ENCODE results near the gene WNT8A. TPM values are rescaled to one million over a fixed set of nuclear protein-coding genes. Genes with fewer than 3 reads are reported as not detected.

WNT8A gene
- total RNA-seq, 1 donor from 2014 or later = not detected

DNA sequence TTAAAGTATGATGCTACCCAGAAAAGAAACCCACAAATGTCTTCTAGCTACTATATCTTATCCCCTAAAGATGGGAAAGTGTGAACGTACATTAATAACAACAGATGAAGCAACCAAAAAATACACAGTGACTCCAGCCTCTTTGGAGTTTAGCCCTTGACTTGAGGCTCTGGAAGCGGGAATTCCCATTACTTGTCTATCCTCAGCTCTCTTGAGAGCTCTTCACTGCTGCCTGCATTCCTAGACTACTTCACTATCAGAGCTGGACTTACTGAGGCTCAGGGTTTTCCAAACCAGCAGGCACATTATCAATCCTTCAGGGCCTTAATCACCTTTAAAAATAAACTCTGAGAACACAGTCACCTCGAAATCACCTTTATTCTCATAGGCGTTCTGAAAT, 56.4 kb downstream of the WNT8A start:
- Mint-ChIP-seq H3K36me3 (ENCODE audit: low read depth, unreplicated experiment) (no peaks in the 10 kb centered on the region), H3K27me3 (ENCODE audit: low read depth, unreplicated experiment) (no peaks in the 10 kb centered on the region), H3K4me1 (ENCODE audit: low read depth, unreplicated experiment) (no peaks in the 10 kb centered on the region), H3K9me3 (ENCODE audit: unreplicated experiment) (no peaks in the 10 kb centered on the region), H3K4me3 (ENCODE audit: unreplicated experiment) (no peak overlapping the region), H3K27ac (ENCODE audit: unreplicated experiment) (no peak overlapping the region)
- H3K9ac ChIP-seq (ENCODE audit: low read length) = no peak overlapping the region
- no peaks in the 10 kb centered on the region for H3K79me2 ChIP-seq (ENCODE audit: insufficient read depth, low read length)
- no peaks in the 10 kb centered on the region for H3K36me3 ChIP-seq (ENCODE audit: insufficient read depth, low read length)
- no peak overlapping the region for H3K4me3 ChIP-seq (ENCODE audit: insufficient read depth, low read depth, low read length)
- H3K9me3 ChIP-seq (ENCODE audit: insufficient read depth, low read depth, low read length) = no peaks in the 10 kb centered on the region
- H2AFZ ChIP-seq (ENCODE audit: low read depth, low read length) = no peak overlapping the region
- no peak overlapping the region for H3K4me2 ChIP-seq (ENCODE audit: low read length)
- peaks cover 4% of the 10 kb centered on the region for H3K4me1 ChIP-seq (ENCODE audit: insufficient read depth, low read length)
- no peak for FAIRE-seq
- DNase-seq (ENCODE audit: low read depth) = no peak
- TF ChIP-seq CTCF (IDR thresholded peaks at IDR 0.05; ENCODE audit: insufficient read depth, low read depth, low read length) (no peak), EZH2 (IDR thresholded peaks at IDR 0.05; ENCODE audit: insufficient read depth, low read length) (no peak)
- H3K27me3 ChIP-seq (ENCODE audit: insufficient read depth, low read length) = no peaks in the 10 kb centered on the region
- no peak overlapping the region for H3K27ac ChIP-seq (ENCODE audit: low read depth, low read length)
- H4K20me1 ChIP-seq (ENCODE audit: insufficient read depth, low read length) = no peaks in the 10 kb centered on the region

Other genes with a start within 250 kb of the WNT8A start
- gene MYOT, start 216.2 kb upstream of the WNT8A start, total RNA-seq = not detected in 2 replicates
- gene PKD2L2, start 194.6 kb upstream of the WNT8A start, total RNA-seq = not detected in 2 replicates
- 25.3 and 32.0 TPM in 2 replicates for gene FAM13B, start 51.0 kb upstream of the WNT8A start, total RNA-seq
- gene NME5, start 55.4 kb downstream of the WNT8A start, total RNA-seq = 2.9 and 3.2 TPM in 2 replicates
- 33.1 and 35.0 TPM in 2 replicates for gene BRD8, start 94.6 kb downstream of the WNT8A start, total RNA-seq
- 2.7 and 4.7 TPM in 2 replicates for gene KIF20A, start 95.1 kb downstream of the WNT8A start, total RNA-seq
- 27.6 and 34.2 TPM in 2 replicates for gene CDC23, start 129.3 kb downstream of the WNT8A start, total RNA-seq
- 0.16 TPM in 1 of 2 replicates, not detected in the other for gene GFRA3, start 190.6 kb downstream of the WNT8A start, total RNA-seq
- gene CDC25C, start 247.8 kb downstream of the WNT8A start, total RNA-seq = 1.6 and 1.7 TPM in 2 replicates